Stimulated activated CD8-positive, alpha-beta memory T cell treated with anti-CD3 and anti-CD28 coated beads, Interleukin-12 subunit alpha, Interleukin-12 subunit beta, amount 100 ng/mL, for 1 hour (primary cell): ENCODE measurements around the gene INPP5D.
"Not testable (repeated sequence)": the region's sequence is repeated elsewhere in the genome, so short reads cannot be mapped to it uniquely, and the experiment has no call there.

Experiments used
- DNase-seq: peaks from one replicate; pipeline ENCODE4 v3.0.0-alpha.2; 2020; ENCODE audit warnings: low read depth

The INPP5D gene

GRCh38 chr2:233032551-233033320, 27.4 kb upstream of the INPP5D start, which contains the start of gene NEU2:
Gene NEU2, plus strand, starts transcription at chr2:233032672. Its CDS starts 0 bp downstream, at chr2:233032672.
- DNase-seq, result no peak

GRCh38 chr2:233033672-233034071, 26.5 kb upstream of the INPP5D start:
- no peak for DNase-seq

GRCh38 chr2:233034091-233034882, 25.9 kb upstream of the INPP5D start:
- no peak for DNase-seq

GRCh38 chr2:233035426-233036161, 24.5 kb upstream of the INPP5D start:
- DNase-seq, result no peak

GRCh38 chr2:233036162-233036838, 23.8 kb upstream of the INPP5D start:
- DNase-seq, result no peak

GRCh38 chr2:233037078-233037477, 23.1 kb upstream of the INPP5D start:
- DNase-seq, result no peak

- DNase-seq, result no peak
These were observed 20.8 kb upstream of the INPP5D start for GRCh38 chr2:233039212-233039845.

- no peak for DNase-seq
These were observed 20.2 kb upstream of the INPP5D start for GRCh38 chr2:233039846-233040530.

GRCh38 chr2:233040571-233040970, 19.6 kb upstream of the INPP5D start:
- DNase-seq, result no peak

- no peak for DNase-seq
These were observed 18.3 kb upstream of the INPP5D start for GRCh38 chr2:233041722-233042323.

- no peak for DNase-seq
These were observed 17.6 kb upstream of the INPP5D start for GRCh38 chr2:233042549-233042948.

GRCh38 chr2:233044974-233045605, 15.1 kb upstream of the INPP5D start:
- no peak for DNase-seq

- DNase-seq, result no peak
These were observed 12.9 kb upstream of the INPP5D start for GRCh38 chr2:233047206-233047605.

- DNase-seq, result no peak
These were observed 12.5 kb upstream of the INPP5D start for GRCh38 chr2:233047667-233048066.

- DNase-seq, result no peak
These were observed 11.5 kb upstream of the INPP5D start for GRCh38 chr2:233048569-233049193.

- no peak for DNase-seq
These were observed 10.9 kb upstream of the INPP5D start for GRCh38 chr2:233049194-233049761.

- DNase-seq, result no peak
These were observed 8.6 kb upstream of the INPP5D start for GRCh38 chr2:233051241-233052149.

- not testable (repeated sequence) for DNase-seq
These were observed 7.6 kb upstream of the INPP5D start for GRCh38 chr2:233052517-233052916.
